CD1c-positive myeloid dendritic cell (primary cell): ENCODE measurements around the gene KCP.

ENCODE experiments used
- DNase-seq: peaks from one replicate; pipeline ENCODE4 v3.0.0-alpha.2; 2016; ENCODE audit errors: extremely low spot score

Gene KCP

DNA sequence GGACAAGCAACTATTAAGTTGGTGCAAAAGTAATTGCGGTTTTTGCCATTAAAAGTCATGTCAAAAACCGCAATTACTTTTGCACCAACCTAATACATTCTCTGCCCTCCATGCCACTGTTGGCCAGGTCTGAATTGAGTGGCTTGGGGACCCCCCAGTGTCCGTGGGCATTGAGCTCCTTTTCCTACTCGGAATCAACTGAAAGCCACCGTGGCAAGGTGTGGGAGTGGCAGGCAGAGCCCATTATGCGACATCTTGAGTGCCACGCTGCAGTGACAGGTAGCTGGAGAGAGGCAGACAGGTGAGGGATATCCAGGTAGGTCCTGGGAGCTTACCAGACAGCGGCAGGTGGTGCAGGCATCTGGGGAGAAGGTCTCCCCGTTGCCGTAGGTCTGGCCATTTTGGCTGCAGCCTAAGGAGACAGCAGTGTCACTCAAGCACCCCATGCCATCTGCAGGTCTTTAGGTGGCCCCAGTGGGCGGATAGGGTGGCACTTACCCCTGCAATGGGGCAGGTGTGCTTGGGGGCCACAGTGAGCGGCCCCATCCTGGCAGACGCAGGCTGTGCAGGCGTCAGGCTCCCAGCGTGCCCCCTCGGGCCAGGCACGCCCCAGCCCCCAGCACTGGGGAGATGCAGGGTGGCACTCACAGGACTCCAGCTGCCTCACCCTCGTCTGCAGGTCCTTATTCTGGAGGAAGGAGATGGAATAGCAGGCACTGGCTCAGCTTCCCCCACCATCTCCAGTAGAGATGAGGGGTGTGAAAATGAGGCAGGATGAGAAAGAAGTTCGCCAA is 3.5 kb downstream of the KCP start:
- DNase-seq, result no peak

DNA sequence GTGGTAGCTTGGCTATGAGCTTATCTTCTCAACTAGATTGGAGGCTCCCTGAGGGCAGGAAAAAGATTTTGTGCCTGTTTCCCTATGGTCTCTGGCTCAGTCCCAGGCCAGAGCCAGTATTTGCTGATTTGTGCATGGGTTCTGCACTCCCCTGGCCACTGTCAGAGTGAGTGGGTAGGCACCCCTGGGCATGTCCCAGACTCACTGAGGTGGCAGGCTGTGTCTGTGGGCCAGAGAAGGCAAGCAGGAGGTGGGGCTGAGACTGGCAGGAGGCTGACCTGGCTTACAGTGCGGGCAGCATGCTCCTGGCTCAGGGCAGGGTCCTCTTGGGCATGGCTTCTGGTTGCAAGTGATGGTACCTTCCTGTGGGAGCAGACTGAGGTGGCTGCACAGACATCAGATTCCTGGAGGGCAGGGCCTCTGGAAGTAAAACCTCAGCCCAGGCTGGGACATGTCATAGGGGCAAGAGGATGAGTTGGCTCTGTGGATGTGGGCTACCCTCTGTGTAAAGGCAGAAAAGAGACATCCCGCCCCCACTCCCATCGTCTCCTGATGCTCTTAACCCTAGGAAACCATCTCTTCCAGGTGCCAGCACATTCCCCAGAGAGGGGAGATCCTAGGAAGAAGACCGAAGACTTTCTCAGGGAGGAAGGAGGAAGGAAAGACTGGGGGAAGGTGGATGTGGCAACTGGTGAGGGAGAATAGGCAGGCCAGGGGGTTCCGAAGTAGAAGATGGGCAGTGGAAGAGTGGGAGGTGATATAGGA is 4.3 kb downstream of the KCP start:
- no peak for DNase-seq

DNA sequence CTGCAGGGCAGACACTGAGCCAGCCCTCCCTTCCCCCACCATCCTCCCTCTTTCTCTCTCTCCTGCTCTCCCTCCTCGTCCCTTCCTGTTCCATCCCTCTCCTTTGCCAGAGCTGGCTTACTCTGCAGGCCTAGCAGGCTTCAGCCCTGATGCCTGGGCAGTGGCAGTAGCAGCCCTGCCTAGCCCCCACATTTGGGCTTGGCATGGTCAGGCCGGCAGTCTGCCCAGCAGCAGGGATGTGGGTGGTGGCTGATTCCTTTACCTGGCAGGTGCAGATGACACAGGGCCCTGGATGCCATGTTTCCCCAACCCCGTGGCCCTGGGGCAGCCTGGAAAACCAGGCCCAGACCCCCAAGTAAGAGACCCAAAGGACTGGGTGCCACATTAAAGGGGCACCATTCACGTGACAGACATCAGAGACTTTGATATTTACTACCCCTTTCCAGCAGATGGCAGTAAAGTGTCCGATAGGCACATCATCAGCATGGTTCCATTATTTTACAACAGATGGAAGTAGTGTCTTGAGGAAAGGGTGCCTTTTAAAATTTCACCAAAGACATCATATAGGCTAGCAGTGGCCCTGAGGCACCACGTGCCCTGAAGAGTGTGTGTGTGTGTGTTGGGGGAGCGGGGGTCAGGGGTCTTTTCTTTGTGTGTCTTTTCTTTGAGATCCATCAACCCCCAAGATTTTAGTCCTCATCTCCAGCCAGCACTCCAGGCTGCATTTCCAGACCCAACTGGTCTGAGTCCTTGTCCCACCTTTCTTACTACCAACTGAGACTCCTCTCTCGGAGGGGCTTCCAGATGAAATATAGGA is 5.9 kb downstream of the KCP start:
- DNase-seq, result peak; percentile 78

DNA sequence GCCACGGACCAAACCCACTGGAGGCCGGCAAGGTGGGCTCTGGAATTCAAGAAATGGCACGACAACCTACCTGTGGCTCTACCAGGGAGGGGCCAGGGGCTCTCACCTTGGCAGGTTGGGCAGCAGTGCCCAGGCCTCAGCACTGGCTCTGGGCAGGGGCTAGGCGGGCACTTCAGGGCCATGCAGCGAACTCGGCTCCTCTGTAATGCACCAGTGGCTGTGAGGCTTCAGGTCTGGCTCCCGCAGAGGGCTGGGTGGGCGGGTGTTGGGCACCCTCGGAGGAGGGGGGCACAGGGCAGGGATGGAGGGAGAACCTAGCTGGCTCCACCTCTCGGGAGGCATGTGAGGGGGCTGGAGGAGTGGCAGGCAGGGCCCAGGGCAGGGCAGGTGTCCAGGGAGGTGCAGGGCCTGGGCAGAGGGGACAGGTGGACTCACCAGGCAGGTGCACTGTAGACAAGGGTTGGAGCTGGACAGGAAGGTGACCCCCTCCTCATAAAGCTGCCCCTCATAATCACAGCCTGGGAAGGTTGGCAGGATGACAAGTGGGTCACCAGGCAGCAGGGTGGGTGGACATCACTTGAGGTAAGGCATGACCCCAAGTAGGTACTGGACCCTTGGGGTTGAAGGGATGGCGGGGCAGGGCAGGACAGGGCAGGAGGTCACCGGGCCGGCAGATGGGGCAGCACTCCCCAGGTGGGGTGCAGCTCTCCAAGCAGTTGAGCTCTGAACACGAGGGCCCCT is 6.7 kb downstream of the KCP start:
- no peak for DNase-seq

DNA sequence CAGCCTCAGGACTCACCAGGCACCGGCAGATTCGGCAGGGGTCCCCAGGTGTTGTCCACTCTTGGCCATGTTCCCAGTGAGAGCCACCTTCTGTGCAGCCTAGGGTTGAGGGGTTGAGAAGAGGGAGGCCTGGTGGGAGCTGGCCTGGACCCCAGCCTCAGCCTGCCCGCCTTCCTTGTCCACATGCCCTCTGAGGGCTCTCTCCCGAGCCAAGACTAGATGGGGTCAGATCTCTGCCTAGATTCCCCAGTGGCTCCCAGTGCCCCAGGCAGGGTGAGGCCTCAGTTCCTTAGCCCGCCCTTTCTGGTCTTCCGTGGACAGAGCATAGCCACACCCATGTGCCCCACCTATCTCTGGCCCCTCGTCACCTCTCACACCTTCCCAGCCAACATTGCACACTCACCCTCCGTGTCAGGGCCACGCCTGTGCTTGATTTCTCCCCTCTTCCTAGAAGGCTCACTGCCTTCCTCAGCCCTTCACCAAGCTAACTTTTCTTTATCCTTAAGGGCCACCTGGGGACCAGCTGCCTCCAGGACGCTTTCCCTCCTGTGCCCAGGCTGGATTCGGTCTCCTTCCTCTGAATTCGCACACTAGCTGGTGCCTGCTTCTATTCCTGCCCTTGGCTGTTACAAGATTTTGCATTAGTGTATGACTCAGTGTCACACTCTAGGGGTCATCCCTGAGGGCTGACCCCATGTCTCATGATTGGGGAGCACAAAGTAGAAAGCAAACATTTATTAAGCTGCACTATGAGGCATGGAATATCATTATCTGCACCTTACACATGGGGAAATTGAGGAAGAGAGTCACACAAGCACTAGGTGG is 7.5 kb downstream of the KCP start:
- no peak for DNase-seq

DNA sequence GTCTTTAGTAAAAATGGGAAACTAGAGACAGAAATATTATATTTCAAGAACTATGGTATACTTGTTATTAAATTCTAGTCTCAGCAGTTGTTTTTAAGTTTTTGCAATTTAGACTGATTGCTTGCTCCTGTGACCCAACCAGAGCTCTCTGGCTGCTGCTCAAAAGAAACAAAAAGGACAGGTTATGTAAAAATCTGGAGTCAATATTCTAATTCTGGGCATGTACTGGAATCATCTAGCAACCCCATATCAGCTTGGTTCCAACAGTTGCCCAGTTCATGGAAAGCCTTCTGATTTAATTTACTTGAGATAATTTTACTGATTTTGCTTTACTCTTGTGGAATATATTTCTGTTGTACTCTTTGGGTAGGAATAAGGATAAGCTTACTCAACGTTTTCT is 10.3 kb downstream of the KCP start:
- no peak for DNase-seq

DNA sequence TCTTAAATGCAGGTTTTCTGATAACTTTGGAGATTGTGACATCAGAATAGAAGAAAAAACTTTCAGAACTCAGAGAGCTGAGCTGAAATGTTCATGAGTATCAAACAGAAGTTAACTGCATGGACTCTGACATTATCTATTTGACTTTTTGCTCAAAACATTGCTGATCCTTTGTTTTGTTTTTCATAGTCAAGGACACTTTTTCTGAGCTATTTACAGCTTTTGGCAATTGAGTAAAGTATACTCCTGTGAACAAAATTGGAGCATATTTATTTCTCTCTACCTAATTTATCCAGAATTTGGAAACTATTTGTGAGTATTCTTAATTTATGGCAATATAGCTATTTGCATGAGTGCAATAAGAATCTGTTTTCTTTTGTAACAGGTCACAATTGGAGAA is 11.1 kb downstream of the KCP start:
- DNase-seq, result no peak

DNA sequence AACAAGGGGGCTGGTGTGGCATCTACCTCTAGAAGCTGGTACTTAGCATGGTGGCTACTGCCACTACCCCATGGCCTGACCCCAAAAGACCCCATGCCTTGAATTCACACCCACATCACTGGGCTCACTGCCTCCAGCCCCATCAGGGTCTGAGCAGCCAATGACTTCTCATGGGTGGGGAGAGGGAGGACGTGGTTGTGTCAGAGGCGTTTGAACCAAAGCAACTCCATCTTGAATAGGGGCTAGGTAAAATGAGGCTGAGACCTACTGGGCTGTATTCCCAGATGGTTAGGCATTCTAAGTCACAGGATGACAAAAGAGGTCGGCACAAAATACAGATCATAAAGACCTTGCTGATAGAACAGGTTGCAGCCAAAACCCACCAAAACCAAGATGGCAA is 15.2 kb downstream of the KCP start:
- DNase-seq, result no peak

DNA sequence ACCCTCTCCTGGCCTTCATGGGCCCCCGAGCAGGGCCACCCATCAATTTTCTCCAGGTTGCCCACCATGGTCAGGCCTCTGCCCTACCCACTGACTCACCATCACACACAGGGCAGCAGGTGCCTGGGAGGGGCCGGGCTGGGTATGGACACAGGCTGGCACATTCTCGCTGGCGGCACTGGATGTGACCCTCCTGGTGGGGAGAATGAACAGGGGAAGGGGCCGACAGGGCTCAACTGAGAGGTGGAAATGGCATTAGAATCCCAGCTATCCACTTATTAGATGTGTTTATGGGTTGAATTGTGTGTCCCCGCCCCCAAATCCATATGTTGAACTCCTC is 16.4 kb downstream of the KCP start:
- DNase-seq, result no peak

DNA sequence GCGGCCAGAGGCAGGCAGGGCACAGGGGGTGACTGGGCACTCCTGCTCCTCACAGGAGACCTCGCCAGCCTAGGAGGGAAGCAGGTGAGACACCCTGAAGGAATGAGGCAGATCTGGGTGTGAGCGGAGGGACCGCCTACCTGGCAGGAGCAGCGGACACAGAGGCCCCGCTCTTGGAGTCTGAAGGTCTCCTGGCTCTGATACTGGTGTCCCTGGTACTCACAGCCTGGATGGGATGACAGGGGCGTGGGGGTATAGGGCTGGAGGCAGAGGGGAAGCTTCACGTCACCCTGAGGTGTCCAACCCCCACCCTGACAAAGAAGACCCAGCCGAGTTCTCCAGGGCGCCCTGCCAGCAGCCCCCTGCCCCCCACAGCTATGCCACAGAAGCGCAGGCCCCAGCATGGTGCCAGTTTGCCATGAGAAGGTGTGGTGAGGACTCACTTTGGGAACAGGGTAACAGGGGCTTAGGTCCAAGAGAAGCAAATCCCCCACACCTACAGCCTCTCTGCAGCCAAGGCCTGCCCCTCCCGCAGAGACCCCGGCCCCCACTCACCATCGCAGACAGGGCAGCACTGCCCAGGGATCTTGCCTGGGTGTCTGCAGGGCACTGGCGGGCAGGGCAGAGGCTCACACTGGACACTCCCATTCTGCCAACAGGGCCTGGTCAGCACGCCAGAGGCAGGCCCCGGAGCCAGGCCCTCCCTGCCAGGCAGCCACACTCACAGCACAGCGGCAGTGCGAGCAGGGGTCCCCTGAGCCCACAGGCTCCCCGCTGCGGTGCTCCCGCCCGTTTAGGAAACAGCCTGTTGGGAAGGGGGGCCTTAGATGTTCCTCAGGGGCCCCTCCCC is 17.0 kb downstream of the KCP start:
- DNase-seq, result no peak

DNA sequence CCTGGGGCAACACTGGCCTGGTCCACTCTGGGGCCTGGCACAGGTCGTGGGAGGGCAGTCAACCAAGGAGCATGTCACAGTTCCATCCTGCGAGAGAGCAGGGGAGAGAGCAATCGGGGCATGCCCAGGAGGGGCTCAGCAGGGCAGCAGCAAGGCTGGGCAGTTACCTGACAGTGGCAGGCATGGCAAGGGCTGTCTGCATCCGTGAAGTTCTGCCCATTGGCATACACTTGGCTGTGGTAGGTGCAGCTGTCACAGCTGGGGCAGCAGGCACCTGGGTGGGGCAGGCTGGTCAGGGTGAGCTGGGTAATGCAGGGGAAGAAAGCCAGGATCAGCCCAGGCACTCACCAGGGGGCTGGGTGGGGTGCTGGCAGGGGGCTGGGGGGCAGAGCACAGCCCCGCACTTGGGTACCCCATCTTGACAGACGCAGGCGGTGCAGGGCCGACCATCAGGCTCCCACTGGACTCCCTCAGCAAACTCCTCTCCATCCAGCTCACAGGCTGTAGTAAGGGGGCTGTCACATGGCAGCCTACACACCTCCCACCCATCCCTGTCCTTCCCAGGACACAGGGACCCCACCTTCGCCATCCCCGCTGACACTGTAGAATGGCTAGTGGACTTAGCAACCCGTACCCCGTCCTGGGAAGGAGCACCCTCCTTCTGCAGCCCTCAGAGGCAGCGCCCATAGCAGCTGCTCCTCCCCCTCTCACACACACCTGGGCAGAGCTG is 17.8 kb downstream of the KCP start:
- DNase-seq, result no peak

DNA sequence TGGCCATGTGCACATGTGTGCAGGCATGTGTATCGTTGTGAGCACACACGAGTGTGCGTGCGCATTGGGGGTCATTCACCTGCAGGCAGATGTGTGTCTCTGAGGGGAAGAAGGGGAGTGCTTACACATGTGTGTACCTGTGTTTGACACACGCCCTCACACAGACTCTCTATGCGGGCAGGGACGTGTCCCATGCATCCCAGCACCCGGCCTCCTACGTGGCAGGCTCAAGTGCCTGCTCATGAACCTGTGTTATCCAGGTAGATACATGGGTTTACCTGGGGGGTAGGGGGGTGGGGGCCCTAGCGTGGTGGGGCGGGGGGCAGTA is 18.6 kb downstream of the KCP start:
- no peak for DNase-seq

DNA sequence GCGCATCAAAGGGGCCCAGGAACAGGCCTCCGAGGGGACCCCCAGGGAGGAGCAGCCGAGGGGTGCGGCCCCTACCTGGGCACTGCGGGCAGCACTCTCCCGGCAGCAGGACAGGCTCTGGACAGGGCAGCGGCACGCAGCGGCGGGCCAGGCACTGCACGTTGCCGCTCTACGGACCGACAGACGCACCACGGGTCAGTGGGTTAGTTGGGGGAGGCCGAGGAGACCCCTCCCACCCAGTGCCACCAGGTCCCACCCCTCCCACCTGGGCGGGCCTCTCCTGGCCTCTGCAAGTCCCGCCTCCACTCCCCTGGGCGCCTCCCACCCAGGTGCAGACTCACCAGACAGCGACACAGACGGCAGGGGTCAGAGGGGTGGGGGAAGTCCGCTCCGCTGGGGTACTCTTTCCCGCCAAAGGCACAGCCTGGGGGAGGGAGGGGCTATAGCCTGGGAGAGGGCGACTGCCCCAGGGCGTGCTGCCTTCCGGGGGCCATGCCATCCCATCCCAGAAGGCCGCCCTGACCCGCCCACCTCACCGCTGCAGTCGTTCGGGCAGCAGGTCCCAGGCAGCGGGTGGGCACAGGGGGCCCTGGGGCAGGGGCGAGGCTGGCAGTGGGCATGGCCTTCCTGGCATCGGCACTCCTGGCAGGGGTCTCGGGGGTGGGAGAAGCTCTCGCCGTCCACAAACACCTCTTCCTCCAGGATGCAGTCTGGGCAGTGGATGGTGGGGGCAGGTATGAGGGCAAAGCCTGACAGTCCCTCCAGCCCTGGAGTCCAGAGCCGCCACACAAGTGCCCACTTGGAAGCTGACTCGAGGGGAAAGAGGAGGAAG is 19.2 kb downstream of the KCP start:
- DNase-seq, result no peak

DNA sequence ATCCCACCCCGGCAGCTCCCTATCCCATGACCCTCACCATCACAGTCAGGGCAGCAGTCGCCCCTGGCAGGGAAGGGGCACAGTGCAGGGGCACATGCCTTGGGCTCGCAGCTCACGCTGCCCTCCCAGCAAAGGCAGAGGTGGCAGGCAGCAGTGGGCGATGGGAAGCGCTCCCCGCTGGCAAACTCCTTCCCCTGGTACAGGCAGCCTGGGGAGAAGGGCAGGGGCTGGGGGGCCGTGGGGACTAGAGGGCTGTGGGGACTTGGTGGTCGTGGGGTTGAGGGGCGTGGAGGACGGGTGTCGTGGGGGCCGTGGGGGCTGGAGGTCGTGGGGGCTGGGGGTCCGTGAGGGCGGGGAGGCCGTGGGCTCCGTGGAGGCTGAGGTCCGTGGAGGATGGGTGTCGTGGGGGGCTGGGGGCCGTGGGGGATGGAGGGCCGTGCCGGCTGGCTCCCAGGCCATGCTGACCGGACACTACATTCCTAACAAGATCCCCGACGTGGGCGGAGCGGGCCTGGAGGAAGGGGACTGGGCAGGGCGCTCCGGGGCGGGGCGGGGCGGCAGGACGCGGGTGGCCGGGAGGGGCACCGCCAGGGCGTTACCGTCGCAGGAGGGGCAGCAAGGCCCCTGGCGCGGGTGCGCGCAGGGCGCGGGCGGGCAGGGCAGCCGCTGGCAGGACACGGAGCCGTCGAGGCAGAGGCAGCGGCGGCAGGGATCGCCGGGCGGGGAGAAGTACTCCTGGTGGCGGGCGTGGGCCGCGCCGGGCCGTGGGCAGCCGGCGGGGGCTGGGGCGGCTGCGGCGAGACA is 20.0 kb downstream of the KCP start:
- DNase-seq, result peak; percentile 47

DNA sequence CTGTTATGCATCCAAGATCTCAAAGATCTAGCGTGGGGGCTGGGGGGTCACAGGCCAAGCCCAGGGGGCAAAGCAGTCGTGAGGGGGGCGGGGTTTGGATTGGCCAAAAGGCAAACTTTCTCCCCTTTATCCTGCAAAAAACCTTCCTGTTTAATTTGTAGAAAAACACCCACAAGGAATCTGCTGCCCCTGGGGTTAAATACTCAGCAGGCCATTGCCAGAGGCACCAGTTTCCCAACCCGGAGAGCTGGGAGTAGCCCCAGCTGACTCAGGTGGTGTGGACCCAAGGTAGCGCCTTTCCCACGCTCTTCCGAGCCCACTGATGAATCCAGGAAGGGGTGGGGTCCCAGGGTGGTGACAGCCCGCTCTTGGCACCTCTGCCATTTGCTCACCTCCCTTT is 21.4 kb downstream of the KCP start:
- no peak for DNase-seq

DNA sequence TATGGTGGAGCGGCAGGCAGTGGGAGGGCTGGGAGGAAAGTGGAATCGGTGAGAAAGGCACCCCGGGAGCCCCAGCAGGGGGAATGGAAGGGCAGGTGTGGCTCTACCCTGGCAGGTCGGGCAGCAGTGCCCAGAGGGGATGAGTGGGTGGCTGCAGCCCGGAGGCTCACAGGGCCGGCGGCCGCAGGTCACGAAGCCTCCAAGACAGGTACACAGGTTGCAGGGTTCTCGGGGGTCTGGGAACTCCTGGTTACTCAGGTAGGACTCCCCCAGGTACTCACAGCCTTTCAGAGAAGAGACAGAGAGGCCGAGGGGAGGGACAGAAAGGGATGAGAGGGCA is 21.8 kb downstream of the KCP start:
- no peak for DNase-seq

DNA sequence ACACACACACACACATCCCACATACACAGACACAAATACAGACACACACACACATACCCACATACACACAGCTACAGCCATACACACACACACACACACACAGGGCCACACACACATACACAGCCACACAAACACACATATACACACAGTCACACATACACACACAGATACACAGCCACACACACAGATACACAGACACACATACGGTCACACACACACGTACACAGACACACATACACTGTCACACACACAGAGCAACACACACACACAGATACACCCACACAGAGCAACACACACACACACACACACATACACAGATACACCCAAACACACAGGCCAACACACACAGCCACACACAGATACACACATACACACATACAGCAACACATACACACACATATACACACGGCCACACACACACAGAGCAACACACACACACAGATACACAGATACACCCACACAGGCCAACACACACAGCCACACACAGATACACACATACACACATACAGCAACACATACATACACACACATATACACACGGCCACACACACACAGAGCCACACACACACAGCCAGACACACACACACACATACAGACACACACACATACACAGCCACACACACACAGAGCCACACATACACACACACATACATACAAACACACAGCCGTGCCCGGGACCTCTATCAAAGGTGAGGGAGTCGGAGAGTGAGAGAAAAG is 22.3 kb downstream of the KCP start:
- no peak for DNase-seq
